HUDEP-2 (cell line): Measurements from ENCODE around the gene TBCK.
A peak's percentile ranks its signal among the peaks of the same experiment; 100 is the strongest.
"Not testable (repeated sequence)": the region's sequence is repeated elsewhere in the genome, so short reads cannot be mapped to it uniquely, and the experiment has no call there.

Experiments
- DNase-seq, 76 experiments: peaks; one replicate each; lab custom pipeline; 2025; ENCODE audit not compliant: unreplicated experiment in 76 of 76; lab: John Stamatoyannopoulos, UW

The TBCK gene

DNA sequence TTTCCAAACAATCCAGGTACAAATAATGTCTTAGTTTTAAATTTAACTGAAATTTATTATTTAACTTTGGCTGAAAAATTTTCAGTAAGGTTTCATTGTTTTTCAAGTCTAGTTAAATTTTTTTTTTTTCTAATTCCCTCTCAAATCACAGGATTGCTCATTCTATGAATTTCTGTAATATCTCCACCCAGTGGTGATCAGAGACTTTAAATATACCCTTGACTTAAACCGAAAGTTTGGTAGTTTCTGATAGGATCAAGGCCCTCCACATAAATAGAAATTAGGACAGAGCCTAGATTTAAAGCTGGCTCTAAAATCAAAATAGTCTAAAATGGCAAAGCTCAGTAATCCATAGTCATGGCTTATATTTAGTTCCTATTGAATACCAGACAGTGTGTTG lies 175.4 kb downstream of the TBCK start:
- DNase-seq = no peak

DNA sequence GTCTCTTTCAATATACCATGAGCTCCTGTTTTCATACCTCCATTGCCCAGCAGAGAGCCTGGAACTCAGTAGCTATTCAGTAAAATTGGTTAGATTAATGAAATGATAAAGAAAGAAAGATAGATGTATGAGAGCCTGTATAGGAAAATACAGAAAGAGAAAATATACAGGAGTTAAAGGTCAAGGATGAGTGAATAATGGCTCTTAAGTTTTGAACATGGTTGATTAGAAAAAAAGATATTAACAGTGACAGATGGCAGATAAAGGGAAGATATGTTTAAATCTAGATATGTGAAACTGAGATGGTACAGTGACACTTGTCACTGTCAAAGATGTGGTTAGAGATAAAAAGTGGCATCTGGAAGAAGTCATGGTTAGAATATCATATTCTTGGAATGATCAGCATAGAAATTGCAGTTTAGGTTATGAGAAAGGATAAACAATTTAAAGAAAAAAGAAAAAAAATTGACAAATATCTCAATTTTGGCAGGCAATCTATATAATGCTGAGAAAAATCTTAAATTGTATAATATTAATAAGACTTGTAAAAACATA lies 179.2 kb downstream of the TBCK start:
- DNase-seq = no peak

DNA sequence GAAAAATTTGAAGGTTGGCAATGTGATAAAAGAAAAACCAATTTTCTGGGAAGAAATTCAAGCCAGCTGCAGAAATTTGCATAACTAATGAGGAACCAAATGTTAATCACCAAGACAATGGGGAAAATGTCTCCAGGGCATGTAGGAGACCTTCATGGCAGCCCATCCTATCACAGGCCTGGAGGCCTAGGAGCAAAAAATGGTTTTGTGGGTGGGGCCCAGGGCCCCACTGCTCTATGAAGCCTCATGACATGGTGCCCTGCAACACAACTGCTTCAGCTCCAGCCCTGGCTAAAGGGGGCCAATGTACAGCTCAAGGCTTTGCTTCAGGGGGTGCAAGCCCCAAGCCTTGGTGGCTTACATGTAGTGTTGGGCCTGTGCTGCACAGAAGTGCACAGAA lies 184.0 kb downstream of the TBCK start:
- DNase-seq = no peak

DNA sequence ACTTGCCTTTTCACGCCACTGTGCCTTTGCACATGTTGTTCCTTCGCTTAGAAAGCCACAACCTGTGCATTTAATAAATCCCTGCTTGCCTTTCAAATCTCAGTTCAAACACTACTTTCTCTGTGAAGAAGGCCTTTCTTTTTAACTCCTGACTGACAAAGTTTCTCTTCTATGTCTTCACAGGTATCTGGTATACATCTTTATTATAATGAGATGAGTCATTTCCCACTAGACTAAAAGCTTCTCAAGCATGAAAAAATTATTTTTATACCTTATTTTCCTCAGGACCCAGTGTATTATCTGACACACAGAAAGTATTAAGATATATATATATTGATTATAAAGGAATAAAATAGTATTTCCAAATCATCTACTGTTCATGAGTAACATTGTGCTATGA lies 189.9 kb downstream of the TBCK start:
- no peak for DNase-seq

DNA sequence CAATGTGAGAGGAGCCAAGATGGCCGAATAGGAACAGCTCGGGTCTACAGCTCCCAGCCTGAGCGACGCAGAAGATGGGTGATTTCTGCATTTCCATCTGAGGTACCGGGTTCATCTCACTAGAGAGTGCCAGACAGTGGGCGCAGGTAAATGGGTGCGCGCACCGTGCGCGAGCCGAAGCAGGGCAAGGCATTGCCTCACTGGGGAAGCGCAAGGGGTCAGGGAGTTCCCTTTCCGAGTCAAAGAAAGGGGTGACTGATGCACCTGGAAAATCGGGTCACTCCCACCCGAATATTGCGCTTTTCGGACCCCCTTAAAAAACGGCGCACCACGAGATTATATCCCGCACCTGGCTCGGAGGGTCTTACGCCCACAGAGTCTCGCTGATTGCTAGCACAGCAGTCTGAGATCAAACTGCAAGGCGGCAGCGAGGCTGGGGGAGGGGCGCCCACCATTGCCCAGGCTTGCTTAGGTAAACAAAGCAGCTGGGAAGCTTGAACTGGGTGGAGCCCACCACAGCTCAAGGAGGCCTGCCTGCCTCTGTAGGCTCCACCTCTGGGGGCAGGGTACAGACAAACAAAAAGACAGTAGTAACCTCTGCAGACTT lies 196.0 kb downstream of the TBCK start:
- not testable (repeated sequence) for DNase-seq

DNA sequence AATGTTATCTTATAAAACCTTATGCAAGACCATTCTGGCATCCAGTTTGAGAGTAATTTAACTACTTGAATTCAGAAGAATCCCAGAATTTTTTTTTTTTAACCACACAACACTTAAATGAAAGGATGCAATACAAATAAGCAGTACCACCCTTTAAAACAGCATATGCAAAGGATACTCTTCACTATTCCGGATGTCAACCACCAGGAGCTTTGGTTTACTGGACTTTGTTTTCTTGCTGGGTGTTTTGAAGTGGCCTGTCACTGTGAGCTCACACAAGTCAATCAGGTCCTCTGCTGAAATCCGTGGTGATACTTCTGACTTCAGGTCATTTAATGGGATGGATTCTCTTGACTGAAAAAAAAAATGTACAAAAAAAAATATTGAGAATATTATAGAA lies 200.0 kb downstream of the TBCK start:
- DNase-seq = no peak

DNA sequence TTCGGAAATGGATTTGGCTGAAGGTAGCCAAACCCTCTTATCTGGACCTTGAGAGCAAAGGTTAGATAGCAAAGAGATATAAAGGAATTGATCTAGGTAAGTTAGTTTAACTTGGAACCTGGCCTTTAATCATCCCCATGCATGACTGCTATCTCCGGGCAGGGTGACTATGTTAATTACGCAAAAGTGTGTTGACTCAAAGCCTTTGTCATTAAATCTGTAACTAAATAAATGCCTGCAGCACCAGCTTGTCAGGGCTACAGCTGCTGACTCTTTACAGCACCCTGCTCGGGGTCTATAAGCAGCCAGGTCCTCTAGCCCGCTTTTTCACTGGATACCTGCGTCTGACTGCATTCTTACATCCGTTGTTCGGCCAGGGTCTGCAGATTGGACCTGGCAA lies 201.7 kb downstream of the TBCK start:
- DNase-seq = no peak

GRCh38 chr4:106111778-106112469 lies 204.1 kb downstream of the TBCK start:
- DNase-seq = peak in 1 of 76 experiments; percentile 5

GRCh38 chr4:106109929-106110328 lies 206.1 kb downstream of the TBCK start:
- no peak for DNase-seq

DNA sequence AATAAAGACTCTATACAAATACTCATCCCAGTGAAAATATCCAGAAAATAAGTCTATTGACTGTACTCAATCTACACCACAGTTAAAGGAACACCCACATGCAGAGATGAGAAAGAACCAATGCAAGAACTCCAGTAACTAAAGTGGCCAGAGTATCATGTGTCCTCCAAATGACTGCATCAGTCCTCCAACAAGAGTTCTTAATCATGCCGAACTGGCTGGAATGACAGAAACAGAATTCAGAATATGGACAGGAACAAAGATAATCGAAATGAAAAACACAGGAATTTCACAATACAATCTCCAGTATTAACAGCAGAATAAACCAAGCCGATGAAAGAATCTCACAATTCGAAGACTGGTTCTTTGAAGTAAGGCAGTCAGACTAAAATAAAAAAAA lies 210.3 kb downstream of the TBCK start:
- no peak for DNase-seq

DNA sequence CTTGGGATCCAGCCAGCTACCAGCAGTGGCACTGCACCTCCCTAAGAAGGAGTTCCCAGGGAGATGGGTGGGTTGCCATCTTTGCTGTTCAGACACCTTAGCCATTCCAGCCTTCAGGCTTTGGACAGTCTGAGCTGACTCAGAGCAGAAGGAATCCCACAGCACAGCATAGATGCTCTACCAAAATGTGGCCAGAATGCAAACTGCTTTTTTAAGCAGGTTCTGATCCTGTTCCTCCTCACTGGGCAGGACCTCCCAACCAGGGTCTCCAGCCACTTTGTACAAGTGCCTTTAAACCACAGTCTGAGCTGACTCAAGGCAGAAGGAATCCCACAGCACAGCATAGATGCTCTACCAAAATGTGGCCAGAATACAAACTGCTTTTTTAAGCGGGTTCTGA lies 211.7 kb downstream of the TBCK start:
- DNase-seq = no peak

- no peak for DNase-seq
Observed at GRCh38 chr4:106096454-106096853, 219.6 kb downstream of the TBCK start.

GRCh38 chr4:106095408-106095807 lies 220.6 kb downstream of the TBCK start:
- DNase-seq = no peak

GRCh38 chr4:106092361-106093040 lies 223.5 kb downstream of the TBCK start:
- DNase-seq = no peak

DNA sequence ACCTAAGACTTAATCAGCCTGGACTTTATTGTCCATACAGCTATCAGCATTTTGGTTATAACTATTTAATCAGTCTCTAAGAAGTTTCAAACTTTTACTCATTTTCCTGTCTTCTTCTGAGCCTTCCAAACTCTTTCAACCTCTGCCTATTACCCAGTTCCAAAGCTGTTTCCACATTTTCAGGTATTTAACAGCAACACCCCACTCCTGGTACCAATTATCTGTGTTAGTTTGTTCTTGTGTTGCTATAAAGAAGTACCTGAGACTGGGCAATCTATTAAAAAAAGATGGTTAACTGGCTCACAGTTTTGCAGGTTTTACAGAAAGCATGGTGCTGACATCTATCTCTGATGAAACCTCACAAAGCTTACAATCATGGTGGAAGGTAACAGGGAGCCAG lies 225.2 kb downstream of the TBCK start:
- no peak for DNase-seq

GRCh38 chr4:106083065-106083464 lies 232.9 kb downstream of the TBCK start:
- DNase-seq = no peak

DNA sequence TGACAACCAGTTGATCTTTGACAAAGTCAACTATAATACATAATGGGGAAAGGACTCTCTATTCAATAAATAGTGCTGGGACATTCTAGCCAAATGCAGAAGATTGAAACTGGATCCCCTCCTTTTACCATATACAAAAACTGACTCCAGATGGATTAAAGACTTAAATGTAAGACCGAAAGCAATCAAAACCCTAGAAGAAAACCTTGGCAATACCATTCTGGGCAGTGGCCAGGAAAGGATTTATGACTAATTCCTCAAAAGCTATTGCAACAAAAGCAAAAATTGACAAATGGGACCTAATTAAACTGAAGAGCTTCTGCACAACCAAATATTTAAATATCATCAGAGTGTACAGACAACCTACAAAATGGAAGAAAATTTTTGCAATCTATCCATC lies 235.6 kb downstream of the TBCK start:
- DNase-seq = no peak

GRCh38 chr4:106079616-106080015 lies 236.4 kb downstream of the TBCK start:
- no peak for DNase-seq

DNA sequence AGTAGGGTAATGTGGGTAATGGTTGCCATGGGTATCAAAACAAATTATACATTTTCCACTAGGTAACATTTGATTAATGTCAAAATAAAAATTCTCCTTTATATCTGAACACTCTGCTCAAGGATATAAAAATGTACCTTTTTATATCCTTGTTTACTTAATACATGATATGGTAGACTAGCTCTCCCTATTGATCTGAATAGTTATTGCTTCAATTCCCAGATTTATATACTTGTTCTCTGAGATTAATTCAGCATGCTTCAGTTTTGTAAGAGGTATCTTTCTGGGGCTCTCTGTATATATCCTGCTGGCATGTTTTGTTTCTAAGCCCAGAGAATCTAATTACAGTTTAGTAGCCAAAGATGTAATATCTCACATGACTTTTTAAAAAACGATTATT lies 251.0 kb downstream of the TBCK start:
- no peak for DNase-seq

DNA sequence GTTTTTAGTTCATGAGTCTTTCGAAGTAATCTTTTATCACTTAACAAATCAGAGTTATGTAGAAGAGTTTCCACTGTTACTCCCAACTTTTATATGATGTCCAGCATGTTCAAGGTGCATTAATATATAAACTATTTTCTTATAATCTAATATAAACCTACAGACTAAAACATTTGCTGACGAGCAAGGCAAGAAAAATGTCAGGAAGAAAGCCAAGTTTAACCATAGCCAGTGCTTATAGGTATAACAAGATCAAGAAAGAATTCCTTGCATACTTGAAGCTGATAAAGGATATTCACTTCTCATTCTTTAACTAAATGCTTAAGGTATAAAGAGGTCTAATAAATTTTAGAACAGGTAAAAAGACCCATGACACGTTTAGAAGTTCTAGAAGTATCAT lies 253.0 kb downstream of the TBCK start:
- DNase-seq = no peak

GRCh38 chr4:106062452-106062875 lies 253.5 kb downstream of the TBCK start:
- DNase-seq = peak in 5 of 76 experiments; percentile 0 to 34 (median 2)

DNA sequence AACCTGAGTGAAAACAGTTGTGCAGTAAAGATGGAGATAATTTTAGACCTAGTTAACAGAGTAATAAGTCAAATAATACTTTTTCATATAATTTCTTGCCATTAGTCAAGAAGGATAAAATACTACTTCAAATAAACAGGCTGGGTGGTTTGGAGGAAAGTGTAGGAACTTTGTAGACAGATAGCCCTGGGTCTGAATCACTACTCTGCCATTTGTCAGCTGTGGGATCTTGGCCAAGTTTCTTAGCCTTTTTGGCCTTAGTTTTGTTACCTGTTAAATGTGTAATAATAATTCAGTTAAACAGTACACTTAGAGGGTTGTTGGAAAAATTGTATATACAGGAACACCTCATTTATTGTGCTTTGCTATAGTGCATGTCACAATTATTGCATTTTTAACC lies 257.1 kb downstream of the TBCK start:
- no peak for DNase-seq
